ENCODE results near the gene TDRKH. TPM values are rescaled to one million over a fixed set of nuclear protein-coding genes. Genes with fewer than 3 reads are reported as not detected.
A peak's percentile ranks its signal among the peaks of the same experiment; 100 is the strongest.
"Not testable (repeated sequence)": the region's sequence is repeated elsewhere in the genome, so short reads cannot be mapped to it uniquely, and the experiment has no call there.

Gene TDRKH
- total and polyA plus RNA-seq, 2 of the 13 experiments (the other 11 are each of a cell fraction or from before 2014, with no cell fraction given) = 3.9 to 5.4 TPM

GRCh38 chr1:151733995-151734394, 56.3 kb downstream of the TDRKH start:
- in situ Hi-C loops (cut with HindIII; ENCODE audit: extremely low pct_ligation_motif_present, low pct_unique_long_range_greater_than_20kb) = loop anchor here (10.0 to 25.0 kb wide), 2 partner anchors 139 to 197 kb away; partner anchors contain the start of gene TUFT1

GRCh38 chr1:151733126-151733525, 57.2 kb downstream of the TDRKH start:
- peaks cover 13% of the 10 kb centered on the region; the same call in 1 of the 2 replicates for H3K9me3 ChIP-seq (ENCODE audit: low read length)
- H3K9ac ChIP-seq (ENCODE audit: insufficient read depth, low read depth, low read length) = no peak overlapping the region
- H2AFZ ChIP-seq (ENCODE audit: low read length) = no peak overlapping the region
- in situ Hi-C loops (cut with HindIII; ENCODE audit: extremely low pct_ligation_motif_present, low pct_unique_long_range_greater_than_20kb) (loop anchor here (10.0 to 25.0 kb wide), 2 partner anchors 138 to 196 kb away; partner anchors contain the start of gene TUFT1), intact Hi-C loops (cut with micrococcal nuclease; ENCODE audit: unreplicated experiment) (no loop called here)
- H3K4me3 ChIP-seq (replicated peaks in 1 of 3; ENCODE audit: insufficient read depth in 1 of 3, low read depth in 2 of 3, low read length in 3 of 3) = no peak overlapping the region
- WGBS (ENCODE audit: low lambda C conversion rate) = 19% methylated on average over 3 of the region's 3 CpGs
- no TSS peak for BruUV-seq (replicated peaks)
- no peak for FAIRE-seq
- POLR2A ChIA-PET = no interaction called here
- no peaks in the 10 kb centered on the region for H3K79me2 ChIP-seq (ENCODE audit: insufficient read depth, low read length)
- no peak overlapping the region for H3K4me2 ChIP-seq (ENCODE audit: low read depth, low read length)
- H4K20me1 ChIP-seq (ENCODE audit: insufficient read depth, low read length) = no peaks in the 10 kb centered on the region
- peaks cover 32% of the 10 kb centered on the region for H3K4me1 ChIP-seq (ENCODE audit: insufficient read depth, low read length)
- H3K27ac ChIP-seq (ENCODE audit: extremely low read length, insufficient read depth, low read length) = no peak overlapping the region
- CTCF ChIA-PET (ENCODE audit: low intra/inter-chr PET ratio, low total read pairs) = no interaction called here
- peaks cover 0 to 4% of the 10 kb centered on the region in 2 experiments; a peak in 2 of 5 replicates for H3K27me3 ChIP-seq (ENCODE audit: control insufficient read depth in 1 of 2, insufficient read depth in 2 of 2, low read length in 2 of 2)
- no peaks in the 10 kb centered on the region for H3K36me3 ChIP-seq (replicated peaks in 1 of 2; ENCODE audit: control insufficient read depth in 1 of 2, insufficient read depth in 2 of 2, low read length in 2 of 2)
- ATAC-seq = no peak
- DNase-seq (ENCODE audit: low spot score) = no peak
- TF ChIP-seq PRPF4 (IDR thresholded peaks at IDR 0.05; ENCODE audit: low read depth, low read length, poor library complexity, severe bottlenecking) (no peak), ZHX1 (CRISPR knock-in tag; IDR thresholded peaks at IDR 0.05; ENCODE audit: low read depth) (no peak), RBFOX2 (IDR thresholded peaks at IDR 0.05; ENCODE audit: low read depth, low read length) (no peak), PRDM15 (CRISPR knock-in tag; IDR thresholded peaks at IDR 0.05) (no peak), MLX (CRISPR knock-in tag; IDR thresholded peaks at IDR 0.05) (no peak), CBX5 (CRISPR knock-in tag; IDR thresholded peaks at IDR 0.05; ENCODE audit: borderline replicate concordance) (no peak)

More at GRCh38 chr1:151733995-151734394, 56.3 kb downstream of the TDRKH start:
- H3K27me3 ChIP-seq (ENCODE audit: control insufficient read depth in 1 of 2, insufficient read depth in 2 of 2, low read length in 2 of 2); DNase-seq (ENCODE audit: low spot score); H3K27ac ChIP-seq (ENCODE audit: extremely low read length, insufficient read depth, low read length); H3K9ac ChIP-seq (ENCODE audit: insufficient read depth, low read depth, low read length); H4K20me1 ChIP-seq (ENCODE audit: insufficient read depth, low read length); H3K4me3 ChIP-seq (replicated peaks in 1 of 3; ENCODE audit: insufficient read depth in 1 of 3, low read depth in 2 of 3, low read length in 3 of 3); H3K79me2 ChIP-seq (ENCODE audit: insufficient read depth, low read length); H3K4me2 ChIP-seq (ENCODE audit: low read depth, low read length); POLR2A ChIA-PET; H2AFZ ChIP-seq (ENCODE audit: low read length); FAIRE-seq; ATAC-seq; BruUV-seq (replicated peaks); H3K36me3 ChIP-seq (replicated peaks in 1 of 2; ENCODE audit: control insufficient read depth in 1 of 2, insufficient read depth in 2 of 2, low read length in 2 of 2); TF ChIP-seq MAZ (IDR thresholded peaks at IDR 0.05; ENCODE audit: borderline replicate concordance, low read depth, low read length): not testable (repeated sequence)
- CTCF ChIA-PET (ENCODE audit: low intra/inter-chr PET ratio, low total read pairs) = interaction anchor here (1.7 to 2.4 kb wide), 4 partner anchors 41 to 199 kb away, joined by 6 to 21 read pairs (median 16); no protein-coding TSS in a partner anchor
- peaks cover 24% of the 10 kb centered on the region for H3K4me1 ChIP-seq (ENCODE audit: insufficient read depth, low read length)
- 50% methylated on average over 9 of the region's 9 CpGs for WGBS (ENCODE audit: low lambda C conversion rate)
- peaks cover 16% of the 10 kb centered on the region; the same call in 1 of the 2 replicates for H3K9me3 ChIP-seq (ENCODE audit: low read length)
- TF ChIP-seq MAZ (CRISPR knock-in tag; IDR thresholded peaks at IDR 0.05; ENCODE audit: low read depth) = 0 out of 2 replicates have a peak, but pooled peaks have one; percentile 3
- intact Hi-C loops (cut with micrococcal nuclease; ENCODE audit: unreplicated experiment) = loop anchor here (2.0 kb wide), 1 partner anchor 103 kb away; no protein-coding TSS in a partner anchor
